ENCODE measurements around the gene UBE2D1.
A peak's percentile ranks its signal among the peaks of the same experiment; 100 is the strongest.
"Not testable (repeated sequence)": the region's sequence is repeated elsewhere in the genome, so short reads cannot be mapped to it uniquely, and the experiment has no call there.

The UBE2D1 gene

GRCh38 chr10:58384095-58384494 is 49.3 kb downstream of the UBE2D1 start:
- no peak for DNase-seq (ENCODE audit: low read depth, low spot score)

DNA sequence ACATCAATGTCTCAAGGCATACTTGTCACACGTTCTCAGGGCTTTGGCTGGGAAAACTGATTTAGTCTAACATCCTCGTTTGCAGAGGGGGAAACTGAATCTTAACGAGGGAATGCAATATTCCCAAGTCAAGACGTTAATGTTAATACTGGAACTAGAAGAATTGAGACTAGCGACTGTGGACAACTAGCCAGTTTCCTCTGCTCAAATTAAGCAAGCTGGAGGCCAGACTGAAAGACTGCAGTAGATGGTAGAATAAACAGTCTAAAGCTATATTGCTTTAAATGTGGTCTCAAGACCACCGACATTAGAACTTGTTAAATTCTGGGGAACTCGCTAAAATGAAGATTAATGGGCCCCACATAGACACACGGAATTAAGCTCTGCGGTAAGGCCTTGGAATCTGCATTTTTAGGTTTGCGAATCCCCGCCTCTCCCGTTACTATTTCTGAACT is 49.8 kb downstream of the UBE2D1 start:
- no peak for DNase-seq (ENCODE audit: low read depth, low spot score)

DNA sequence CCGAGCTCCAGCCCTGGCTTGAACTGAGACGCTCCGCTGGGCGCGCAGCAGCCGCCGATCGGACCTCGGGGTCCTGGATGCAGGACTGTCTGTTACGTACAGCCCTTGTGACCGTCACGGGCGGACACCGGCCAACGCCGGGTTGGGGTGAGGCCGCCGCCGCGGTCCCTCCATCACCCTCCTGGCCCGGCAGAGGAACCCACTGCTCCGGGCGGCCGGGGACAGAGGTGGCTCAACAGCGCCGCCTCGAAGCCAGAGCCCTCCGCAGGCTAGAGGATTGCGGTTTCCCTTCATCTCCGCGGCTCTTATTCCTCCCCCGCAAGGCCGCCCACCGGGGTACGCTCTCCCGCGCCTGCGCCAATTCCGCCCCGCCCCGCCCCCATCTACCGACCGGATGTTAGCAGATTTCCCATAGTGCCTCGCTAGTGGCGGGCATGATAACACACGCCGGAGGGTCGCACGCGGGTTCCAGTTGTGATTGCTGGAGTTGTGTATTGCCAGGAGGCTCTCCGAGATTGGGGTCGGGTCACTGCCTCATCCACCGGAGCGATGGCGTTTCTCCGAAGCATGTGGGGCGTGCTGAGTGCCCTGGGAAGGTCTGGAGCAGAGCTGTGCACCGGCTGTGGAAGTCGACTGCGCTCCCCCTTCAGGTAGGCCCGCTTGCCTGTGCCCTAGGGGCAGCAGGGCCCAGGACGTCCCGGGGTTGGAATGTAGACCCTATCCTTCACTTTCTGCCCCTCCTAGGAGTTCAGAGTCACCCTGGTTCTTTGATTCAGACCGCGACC is 50.4 kb downstream of the UBE2D1 start, which contains the start of gene TFAM:
Gene TFAM, plus strand, starts transcription at position 412 of the 785 bp plus-strand sequence. Its CDS starts 138 bp downstream, at position 550.
- peak; percentile 94 for DNase-seq (ENCODE audit: low read depth, low spot score)

DNA sequence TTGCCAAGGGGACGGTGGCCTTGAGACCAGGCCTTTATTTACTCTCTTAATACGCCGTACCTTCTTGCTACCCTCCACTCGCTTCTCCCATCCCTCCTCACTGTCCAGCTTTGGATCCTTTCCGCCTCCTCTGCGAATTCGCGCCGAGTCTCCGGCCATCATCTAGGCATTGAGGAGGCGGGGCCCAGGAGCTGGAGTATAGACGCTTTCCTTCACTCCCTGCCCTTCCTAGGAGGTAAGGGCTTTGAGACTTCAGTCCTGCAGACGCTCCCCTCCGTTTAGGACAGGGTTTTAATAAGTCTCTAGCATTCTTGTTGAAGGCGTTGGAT is 50.9 kb downstream of the UBE2D1 start:
- DNase-seq (ENCODE audit: low read depth, low spot score): no peak

- no peak for DNase-seq (ENCODE audit: low read depth, low spot score)
These were observed 54.2 kb downstream of the UBE2D1 start for GRCh38 chr10:58389024-58389423.

GRCh38 chr10:58393317-58393716 is 58.5 kb downstream of the UBE2D1 start:
- DNase-seq (ENCODE audit: low read depth, low spot score): no peak

DNA sequence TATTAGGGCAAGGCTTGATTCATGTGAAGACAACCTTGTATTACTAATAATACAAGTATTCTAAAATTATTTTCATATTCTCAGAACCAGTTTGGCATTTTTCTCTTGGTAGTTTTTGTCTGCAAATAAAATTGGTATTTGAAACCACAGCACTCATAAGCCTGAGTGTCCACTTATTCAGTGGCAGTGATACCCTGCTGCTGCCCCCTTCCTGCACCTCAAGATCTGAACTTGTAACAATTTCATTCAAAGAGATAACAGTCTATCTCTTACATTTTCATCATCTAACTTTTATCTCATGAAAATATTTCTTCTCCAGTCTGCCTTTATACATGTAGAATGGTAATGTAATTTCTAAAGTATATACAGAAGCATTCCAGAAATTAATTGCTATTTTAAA is 59.7 kb downstream of the UBE2D1 start:
- no peak for DNase-seq (ENCODE audit: low read depth, low spot score)

DNA sequence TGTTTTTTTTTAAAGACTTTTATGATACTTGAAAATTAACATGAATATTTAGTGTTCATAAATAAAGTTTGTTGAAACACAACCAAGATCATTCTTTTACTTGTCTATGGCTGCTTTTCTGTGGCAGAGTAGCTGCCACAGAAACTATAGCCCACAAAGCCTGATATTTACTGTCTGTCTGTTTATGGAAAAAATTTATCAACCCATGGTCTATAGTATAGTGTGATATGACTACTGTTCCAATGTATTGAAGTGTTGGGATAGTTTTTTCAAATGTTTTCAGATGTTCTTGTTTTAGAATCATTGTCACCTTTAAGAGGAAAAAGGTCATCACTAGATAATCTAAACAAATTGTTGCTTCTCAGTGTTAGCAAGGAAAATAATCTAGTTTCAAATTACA is 61.3 kb downstream of the UBE2D1 start:
- no peak for DNase-seq (ENCODE audit: low read depth, low spot score)

DNA sequence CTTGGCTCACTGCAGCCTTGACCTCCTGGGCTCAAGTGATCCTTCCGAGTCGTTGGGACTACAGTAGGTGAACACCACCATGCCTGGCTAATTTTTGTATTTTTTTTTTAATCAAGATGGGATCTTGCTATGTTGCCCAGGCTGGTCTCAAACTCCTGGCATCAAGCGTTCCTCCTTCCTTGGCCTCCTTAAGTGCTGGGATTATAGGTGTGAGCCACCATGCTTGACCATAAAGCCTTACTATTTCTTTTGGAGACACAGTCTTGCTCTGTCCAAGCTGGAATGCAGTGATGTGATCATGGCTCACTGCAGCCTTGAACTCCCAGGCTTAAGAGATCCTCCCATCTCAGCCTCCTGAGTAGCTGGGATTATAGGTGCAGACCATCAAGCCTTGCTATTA is 63.0 kb downstream of the UBE2D1 start:
- DNase-seq (ENCODE audit: low read depth, low spot score): no peak

DNA sequence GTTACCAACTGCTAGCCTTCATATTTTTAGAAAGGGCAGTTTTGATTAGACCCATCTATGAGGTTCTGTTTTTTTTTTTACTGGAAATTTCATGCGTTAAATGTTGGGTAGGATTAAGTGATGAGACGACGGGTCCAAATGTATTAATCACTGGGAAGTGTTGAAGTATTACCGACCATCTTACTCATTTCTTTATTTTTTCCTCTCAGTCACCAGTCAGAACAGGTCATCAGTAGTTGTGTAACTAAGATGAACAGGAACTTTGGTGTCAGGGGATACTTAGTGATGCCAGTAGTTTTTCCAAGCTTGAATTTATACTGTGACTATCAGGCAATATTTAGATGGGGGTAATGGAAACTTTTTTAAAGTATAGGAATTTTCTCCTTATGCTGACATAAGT is 64.6 kb downstream of the UBE2D1 start:
- no peak for DNase-seq (ENCODE audit: low read depth, low spot score)

DNA sequence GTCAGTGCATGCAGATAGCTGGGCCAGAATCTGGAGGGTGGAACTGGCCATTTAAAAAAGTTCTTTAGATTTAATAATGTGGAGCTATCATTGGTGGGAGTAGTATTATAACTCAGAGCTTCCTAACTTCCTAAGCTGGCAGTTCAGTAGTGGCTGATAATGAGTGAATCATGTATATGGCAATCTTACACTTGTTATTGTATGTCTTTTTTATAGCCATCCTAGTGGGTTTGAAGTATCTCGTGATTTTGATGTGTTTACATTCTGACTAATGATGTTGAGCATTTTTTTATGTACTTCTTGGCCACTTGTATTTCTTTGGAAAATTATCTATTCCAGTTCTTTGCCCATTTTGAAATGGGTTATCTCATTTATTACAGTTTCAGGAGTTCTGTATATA is 65.8 kb downstream of the UBE2D1 start:
- no peak for DNase-seq (ENCODE audit: low read depth, low spot score)

GRCh38 chr10:58404001-58404400 is 69.2 kb downstream of the UBE2D1 start:
- no peak for DNase-seq (ENCODE audit: low read depth, low spot score)

GRCh38 chr10:58409956-58410610 is 75.3 kb downstream of the UBE2D1 start:
- DNase-seq (ENCODE audit: low read depth, low spot score): no peak

DNA sequence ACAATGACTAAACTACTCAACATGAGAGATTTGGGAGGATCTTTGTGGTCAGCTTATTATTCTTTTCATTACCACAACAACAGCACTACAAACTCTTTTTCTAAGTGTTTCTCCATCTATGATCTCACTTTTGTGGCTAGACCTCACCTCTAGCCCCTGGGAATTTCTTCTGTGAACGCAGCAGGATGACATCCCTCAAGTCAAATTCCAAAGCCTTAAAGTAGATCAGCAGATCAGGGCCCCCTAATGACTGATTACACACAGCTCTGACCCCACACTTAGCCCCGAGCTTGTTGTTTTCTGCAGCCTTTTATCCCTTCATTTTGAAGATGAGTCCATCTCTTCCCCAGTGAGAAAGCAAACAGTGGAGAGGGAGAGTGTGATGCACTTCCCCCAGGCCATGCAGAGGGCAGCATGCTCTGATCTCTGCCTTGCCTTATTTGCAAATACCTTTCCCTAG is 77.7 kb downstream of the UBE2D1 start:
- no peak for DNase-seq (ENCODE audit: low read depth, low spot score)

GRCh38 chr10:58414270-58415041 is 79.7 kb downstream of the UBE2D1 start:
- no peak for DNase-seq (ENCODE audit: low read depth, low spot score)

DNA sequence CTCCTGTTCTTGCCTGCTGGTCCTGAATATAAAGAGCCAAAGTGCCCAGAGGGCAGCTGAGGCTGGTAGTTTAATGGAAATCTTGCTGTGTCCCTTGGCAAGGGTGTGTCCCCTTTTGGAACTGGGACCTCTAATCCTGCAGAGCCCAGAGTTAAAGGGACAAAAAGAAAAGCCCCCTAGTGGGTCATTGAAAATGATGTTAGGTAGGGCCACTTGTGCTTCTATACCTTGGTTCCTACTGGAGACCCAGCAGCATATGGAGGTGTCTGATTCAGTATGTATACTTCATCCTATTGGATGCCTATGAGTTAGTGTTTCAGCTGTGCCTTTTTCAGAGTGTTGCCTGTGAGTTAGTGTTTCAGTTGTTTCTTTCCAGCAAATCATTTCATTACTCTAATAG is 81.0 kb downstream of the UBE2D1 start:
- DNase-seq (ENCODE audit: low read depth, low spot score): no peak

- DNase-seq (ENCODE audit: low read depth, low spot score): not testable (repeated sequence)
These were observed 83.1 kb downstream of the UBE2D1 start for GRCh38 chr10:58417902-58418301.

All from activated naive CD8-positive, alpha-beta T cell treated with anti-CD3 and anti-CD28 coated beads, Interleukin-2, amount 50 U/mL, for 16 hours (primary cell).